SU-DHL-6 (cell line): ENCODE measurements around the gene NHS.

Experiments used
- EZH2phosphoT487 ChIP-seq: fragments of 200-600 bp; sonication (generic), shearing (Covaris generic); conservative IDR thresholded peaks from 2 replicates; pipeline ENCODE4 v1.6.1; 2018; ENCODE audit warnings: mild to moderate bottlenecking, antibody characterized with exemption, low read length, moderate library complexity, mixed read lengths
- TF ChIP-seq, protein P1 (sequence below): fragments of 200-600 bp; sonication (generic); IDR thresholded peaks from one replicate; pipeline ENCODE4 v1.5.1; 2017; ENCODE audit warnings: antibody characterized with exemption, mild to moderate bottlenecking, low read length, moderate library complexity; ENCODE audit not compliant: insufficient read depth, poor library complexity, severe bottlenecking

DNA sequence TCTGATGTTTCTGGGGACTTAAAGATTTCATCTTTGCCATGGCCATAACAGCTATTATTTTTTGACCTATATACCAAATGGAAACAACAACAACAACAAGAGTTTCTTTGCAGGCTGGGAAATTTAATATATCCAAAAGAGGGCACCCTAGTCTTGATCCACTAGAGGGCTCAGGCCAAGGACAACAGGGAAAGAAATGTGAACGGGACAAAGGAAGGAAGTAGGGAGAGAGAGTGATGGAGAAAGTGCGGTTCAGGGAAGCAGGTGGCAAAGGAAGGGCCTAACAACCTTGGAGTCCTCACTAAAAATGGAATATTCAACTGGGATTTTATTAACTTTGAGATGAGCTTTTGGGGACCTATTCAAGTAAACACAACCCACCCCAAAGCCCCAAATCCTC is 294.5 kb downstream of the NHS start:
- TF ChIP-seq, protein P1, sequence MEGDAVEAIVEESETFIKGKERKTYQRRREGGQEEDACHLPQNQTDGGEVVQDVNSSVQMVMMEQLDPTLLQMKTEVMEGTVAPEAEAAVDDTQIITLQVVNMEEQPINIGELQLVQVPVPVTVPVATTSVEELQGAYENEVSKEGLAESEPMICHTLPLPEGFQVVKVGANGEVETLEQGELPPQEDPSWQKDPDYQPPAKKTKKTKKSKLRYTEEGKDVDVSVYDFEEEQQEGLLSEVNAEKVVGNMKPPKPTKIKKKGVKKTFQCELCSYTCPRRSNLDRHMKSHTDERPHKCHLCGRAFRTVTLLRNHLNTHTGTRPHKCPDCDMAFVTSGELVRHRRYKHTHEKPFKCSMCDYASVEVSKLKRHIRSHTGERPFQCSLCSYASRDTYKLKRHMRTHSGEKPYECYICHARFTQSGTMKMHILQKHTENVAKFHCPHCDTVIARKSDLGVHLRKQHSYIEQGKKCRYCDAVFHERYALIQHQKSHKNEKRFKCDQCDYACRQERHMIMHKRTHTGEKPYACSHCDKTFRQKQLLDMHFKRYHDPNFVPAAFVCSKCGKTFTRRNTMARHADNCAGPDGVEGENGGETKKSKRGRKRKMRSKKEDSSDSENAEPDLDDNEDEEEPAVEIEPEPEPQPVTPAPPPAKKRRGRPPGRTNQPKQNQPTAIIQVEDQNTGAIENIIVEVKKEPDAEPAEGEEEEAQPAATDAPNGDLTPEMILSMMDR = no peak
- no peak for TF ChIP-seq EZH2phosphoT487
